ENCODE results near the gene CFAP141. TPM values are rescaled to one million over a fixed set of nuclear protein-coding genes. Genes with fewer than 3 reads are reported as not detected.

CFAP141 gene
- total and polyA plus RNA-seq, 4 donors = 3.2 to 8.4 (median 4.6) TPM

GRCh38 chr1:154191990-154192461, 14.1 kb downstream of the CFAP141 start, which contains the start of gene TPM3:
TPM3 (minus strand) TSS chr1:154192100; CDS start chr1:154192018, 82 bp downstream.
- Histone ChIP-seq H3K9ac (ENCODE audit: insufficient read depth in 1 of 2, low read length in 2 of 2) (no peak within 1 kb of the TSS), H3K9me3 (ENCODE audit: control insufficient read depth in 4 of 4, insufficient read depth in 3 of 4, low read length in 3 of 4) (no peaks in the 10 kb centered on the region), H3K27ac (ENCODE audit: low read depth in 1 of 2, low read length in 1 of 2) (no peak within 1 kb of the TSS), H3K4me3 (no peak within 1 kb of the TSS), H3K27me3 (ENCODE audit: control insufficient read depth in 3 of 3, insufficient read depth in 3 of 3, low read length in 2 of 3) (peaks cover 0 to 4% (median 4%) of the 10 kb centered on the region in 3 donors), H3K4me1 (ENCODE audit: control insufficient read depth in 5 of 5, insufficient read depth in 5 of 5, low read length in 5 of 5) (peaks cover 0 to 4% (median 0%) of the 10 kb centered on the region in 5 donors), H3K36me3 (ENCODE audit: control insufficient read depth in 4 of 4, insufficient read depth in 4 of 4, low read length in 4 of 4) (no peaks in the 10 kb centered on the region)
- DNase-seq = no peak
- ATAC-seq (ENCODE audit: insufficient read depth, low FRiP score) = no peak
- no peak for TF ChIP-seq CTCF (IDR thresholded peaks at IDR 0.05; ENCODE audit: control extremely low read depth, extremely low read depth)
- 22 to 34% methylated on average over 1 of the region's 1 CpG for WGBS, 2 donors

GRCh38 chr1:154190550-154190949, 15.6 kb downstream of the CFAP141 start:
- Histone ChIP-seq H3K4me1 (ENCODE audit: control insufficient read depth in 5 of 5, insufficient read depth in 5 of 5, low read length in 5 of 5) (peaks cover 0 to 4% (median 0%) of the 10 kb centered on the region in 5 donors), H3K36me3 (ENCODE audit: control insufficient read depth in 4 of 4, insufficient read depth in 4 of 4, low read length in 4 of 4) (no peaks in the 10 kb centered on the region), H3K4me3 (no peak overlapping the region), H3K9me3 (ENCODE audit: control insufficient read depth in 4 of 4, insufficient read depth in 3 of 4, low read length in 3 of 4) (no peaks in the 10 kb centered on the region), H3K27me3 (ENCODE audit: control insufficient read depth in 3 of 3, insufficient read depth in 3 of 3, low read length in 2 of 3) (peaks cover 0 to 4% (median 4%) of the 10 kb centered on the region in 3 donors), H3K9ac (ENCODE audit: insufficient read depth in 1 of 2, low read length in 2 of 2) (no peak overlapping the region), H3K27ac (ENCODE audit: low read depth in 1 of 2, low read length in 1 of 2) (no peak overlapping the region)
- DNase-seq = no peak
- WGBS, 2 donors = 14 to 48% methylated on average over 1 of the region's 1 CpG
- ATAC-seq (ENCODE audit: insufficient read depth, low FRiP score) = no peak
- no peak for TF ChIP-seq CTCF (IDR thresholded peaks at IDR 0.05; ENCODE audit: control extremely low read depth, extremely low read depth)

- Histone ChIP-seq H3K27ac (ENCODE audit: low read depth in 1 of 2, low read length in 1 of 2) (no peak overlapping the region), H3K4me3 (no peak overlapping the region), H3K9me3 (ENCODE audit: control insufficient read depth in 4 of 4, insufficient read depth in 3 of 4, low read length in 3 of 4) (no peaks in the 10 kb centered on the region), H3K36me3 (ENCODE audit: control insufficient read depth in 4 of 4, insufficient read depth in 4 of 4, low read length in 4 of 4) (no peaks in the 10 kb centered on the region), H3K9ac (ENCODE audit: insufficient read depth in 1 of 2, low read length in 2 of 2) (no peak overlapping the region), H3K27me3 (ENCODE audit: control insufficient read depth in 3 of 3, insufficient read depth in 3 of 3, low read length in 2 of 3) (peaks cover 0 to 4% (median 4%) of the 10 kb centered on the region in 3 donors), H3K4me1 (ENCODE audit: control insufficient read depth in 5 of 5, insufficient read depth in 5 of 5, low read length in 5 of 5) (peaks cover 0 to 7% (median under 1%) of the 10 kb centered on the region in 5 donors)
- DNase-seq (no peak), ATAC-seq (ENCODE audit: insufficient read depth, low FRiP score) (no peak)
- no peak for TF ChIP-seq CTCF (IDR thresholded peaks at IDR 0.05; ENCODE audit: control extremely low read depth, extremely low read depth)
- WGBS, 2 donors = 38 to 50% methylated on average over 2 of the region's 2 CpGs
Observed at GRCh38 chr1:154186852-154187501, 19.2 kb downstream of the CFAP141 start.

Measured in lung (tissue), 12 donors.